GM12891 (cell line): Measurements from ENCODE around the gene TNS3.

ENCODE experiments used
- PAX5 ChIP-seq: IDR thresholded peaks from 2 replicates; pipeline ENCODE4 v1.6.1; 2011; ENCODE audit warnings: low read length, moderate library complexity, mild to moderate bottlenecking; ENCODE audit not compliant: insufficient read depth, severe bottlenecking
- POLR2A ChIP-seq: IDR thresholded peaks from 2 replicates; pipeline ENCODE4 v1.6.1; 2011; ENCODE audit warnings: low read depth, low read length, control low read depth

GRCh38 chr7:47362984-47363383 lies 218.9 kb downstream of the TNS3 start:
- TF ChIP-seq POLR2A (no peak), PAX5 (no peak)
